GM12878 (cell line): ENCODE results near the gene ETF1. TPM values are rescaled to one million over a fixed set of nuclear protein-coding genes. Genes with fewer than 3 reads are reported as not detected.

ENCODE experiments used
- ATAC-seq: fragments of 200-7000 bp; cut with Tn5 transposase; 3 replicates; pipeline ENCODE4 v1.9.1; 2020; ENCODE audit warnings: mild to moderate bottlenecking, moderate library complexity
- BruUV-seq: library from RNA; stranded (reverse); fragments of 400-500 nt; replicated peaks from 2 replicates; lab custom pipeline; 2021; lab: Mats Ljungman, UMichigan
- CTCF ChIA-PET: fragments of 300-600 bp; sonication (Branson Sonifier 250); formaldehyde crosslinking; extraction: SDS; loops from one replicate; lab custom pipeline; 2021; ENCODE audit warnings: inconsistent platforms; lab: Yijun Ruan, JAX
- POLR2A ChIA-PET: fragments of 350-600 bp; formaldehyde crosslinking; extraction: SDS; loops from one replicate; lab custom pipeline; 2021; ENCODE audit warnings: inconsistent platforms; lab: Charles Lee
- RAD21 ChIA-PET: fragments of 300-600 bp; sonication (Branson Sonifier 250); formaldehyde crosslinking; loops from one replicate; lab custom pipeline; 2023; ENCODE audit warnings: antibody characterized with exemption; ENCODE audit not compliant: unreplicated experiment; lab: Charles Lee
- SMC1A ChIA-PET: fragments of 300-600 bp; sonication (Branson Sonifier 250); formaldehyde crosslinking; loops from one replicate; lab custom pipeline; 2023; ENCODE audit not compliant: unreplicated experiment, uncharacterized antibody; lab: Charles Lee
- DNase-seq: peaks from one replicate; pipeline ENCODE4 v3.0.0-alpha.2; 2011; ENCODE audit warnings: low read depth, low spot score
- FAIRE-seq: peaks from 3 replicates; lab custom pipeline; 2011; peaks lifted over from hg19 to GRCh38; lab: Jason Lieb, UNC
- H2AFZ ChIP-seq: 2 replicates; pipeline ENCODE4 v1.6.0; 2011; ENCODE audit warnings: low read depth, low read length, control low read depth; ENCODE audit not compliant: control insufficient read depth
- H3K27ac ChIP-seq: 2 replicates; pipeline ENCODE4 v1.5.1; 2011; ENCODE audit warnings: control low read depth; ENCODE audit not compliant: control insufficient read depth, insufficient read depth
- H3K27me3 ChIP-seq, 2 experiments: replicated peaks in 1 of 2; 2 replicates each; pipeline versions ENCODE4 v1.6.0 to v1.6.1; 2011; ENCODE audit warnings: low read length in 1 of 2; ENCODE audit not compliant: control insufficient read depth in 2 of 2, insufficient read depth in 2 of 2
- H3K36me3 ChIP-seq, 2 experiments: 2 replicates each; pipeline ENCODE4 v1.5.1; 2011; ENCODE audit warnings: low read length in 1 of 2; ENCODE audit not compliant: control insufficient read depth in 2 of 2, insufficient read depth in 2 of 2
- H3K4me1 ChIP-seq: 2 replicates; pipeline ENCODE4 v1.6.1; 2011; ENCODE audit warnings: mild to moderate bottlenecking, low read length, moderate library complexity, mixed read lengths; ENCODE audit not compliant: control insufficient read depth, insufficient read depth
- H3K4me2 ChIP-seq: 2 replicates; pipeline ENCODE4 v1.6.0; 2011; ENCODE audit warnings: control low read depth; ENCODE audit not compliant: control insufficient read depth, insufficient read depth
- H3K4me3 ChIP-seq: fragments of 200-600 bp; sonication (generic); 2 replicates; pipeline ENCODE4 v1.5.1; 2016
- H3K79me2 ChIP-seq: 2 replicates; pipeline ENCODE4 v1.6.0; 2011; ENCODE audit warnings: low read length; ENCODE audit not compliant: control insufficient read depth, insufficient read depth
- H3K9ac ChIP-seq: 2 replicates; pipeline ENCODE4 v1.8.0; 2011; ENCODE audit warnings: low read length, control low read depth, mixed read lengths; ENCODE audit not compliant: control insufficient read depth, insufficient read depth
- H3K9me3 ChIP-seq: replicated peaks from 3 replicates; pipeline ENCODE4 v1.5.1; 2011; ENCODE audit warnings: mild to moderate bottlenecking, low read length; ENCODE audit not compliant: control insufficient read depth, insufficient read depth
- H4K20me1 ChIP-seq: 2 replicates; pipeline ENCODE4 v1.6.0; 2011; ENCODE audit not compliant: control insufficient read depth, insufficient read depth
- MEF2B ChIP-seq: fragments of 450-650 bp; IDR thresholded peaks from 2 replicates; pipeline ENCODE4 v1.6.1; 2018; ENCODE audit warnings: mild to moderate bottlenecking, moderate library complexity; ENCODE audit not compliant: partially characterized antibody, poor library complexity, severe bottlenecking
- SREBF2 ChIP-seq: IDR thresholded peaks from 2 replicates; pipeline ENCODE4 v1.6.1; 2012; ENCODE audit warnings: mild to moderate bottlenecking, low read length
- WGBS: methylation state at CpG from one replicate; pipeline ENCODE4 v1.1.6; 2016; ENCODE audit warnings: low lambda C conversion rate; ENCODE audit not compliant: insufficient replicate concordance, insufficient coverage; ENCODE audit errors: missing lambda C conversion rate; 5-methylcytosine and 5-hydroxymethylcytosine counted together
- in situ Hi-C: fragments of 300-500 bp; cut with MboI; formaldehyde crosslinking; loops from 9 replicates; pipeline ENCODE4 v1.14.3; 2018; ENCODE audit warnings: mixed read lengths
- intact Hi-C: fragments of 100-400 bp; cut with micrococcal nuclease; formaldehyde crosslinking; loops from one replicate; pipeline ENCODE4 v1.14.2; 2022; ENCODE audit not compliant: unreplicated experiment
- polyA plus RNA-seq, 11 experiments: library from polyadenylated mRNA; depleted of rRNA in 4 of 11; unstranded in 6 of 11; stranded (reverse) in 5 of 11; fragments of >200 nt; fragmentation: Nextera tagmentation in 4 of 11; fragmentation: Illumina TruSeq in 1 of 11; extraction: Ambion mirVana in 4 of 11; extraction: Trizol in 1 of 11; gene quantifications; 1 replicate in 1 of 11; 2 replicates in 10 of 11; pipeline versions ENCODE4 v1.2.1 to v1.2.3, GENCODE V29; 2011 to 2016; ENCODE audit warnings: inconsistent platforms in 2 of 11, missing spikeins in 2 of 11, low read depth in 1 of 11
- total RNA-seq, 4 experiments: library from RNA; depleted of rRNA in 3 of 4; stranded (reverse); fragments of >200 nt in 3 of 4; fragmentation: Illumina TruSeq in 1 of 4; extraction: Trizol in 1 of 4; gene quantifications; 2 replicates each; pipeline versions ENCODE4 v1.2.1 to v1.2.3, GENCODE V29; 2013 to 2021
- TF ChIP-seq, protein P1 (sequence below): fragments of 450-650 bp; formaldehyde crosslinking; IDR thresholded peaks from 2 replicates; pipeline ENCODE4 v1.5.0; 2022; ENCODE audit warnings: mild to moderate bottlenecking, missing genetic modification characterization

The ETF1 gene
- total and polyA plus RNA-seq, 10 of the 15 experiments (the other 5 are each of a cell fraction or from before 2014, with no cell fraction given), result 29.8 to 145 (median 108) TPM

DNA sequence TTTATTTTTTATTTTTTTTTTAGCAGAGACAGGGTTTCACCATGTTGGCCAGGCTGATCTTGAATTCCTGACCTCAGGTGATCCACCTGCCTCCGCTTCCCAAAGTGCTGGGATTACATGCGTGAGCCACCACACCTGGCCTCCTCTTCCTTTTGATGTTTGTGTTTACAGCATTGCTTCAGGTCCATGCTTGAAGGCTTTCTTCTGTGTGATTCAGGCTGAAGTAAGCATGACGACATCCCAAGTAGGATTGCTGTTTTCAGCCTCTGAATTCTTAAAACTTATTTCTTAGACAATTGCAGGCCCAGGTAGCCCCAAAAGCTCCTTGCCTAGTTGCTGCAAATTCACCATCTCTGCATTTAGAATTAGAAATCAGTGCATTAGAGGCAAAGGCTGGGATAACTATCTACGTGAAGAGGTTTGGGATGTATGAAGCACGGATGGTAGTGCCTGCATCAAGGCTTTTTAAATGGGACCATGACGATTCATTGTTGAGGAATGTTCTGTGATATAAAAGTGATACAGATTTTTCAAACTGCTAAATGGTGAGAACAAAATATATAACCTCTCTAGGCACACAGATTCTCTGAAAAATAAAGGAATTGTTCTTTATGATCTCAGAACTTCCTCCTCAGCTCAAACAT lies 3.0 kb upstream of the ETF1 start:
- peaks cover 68% of the 10 kb centered on the region for H3K79me2 ChIP-seq
- no peak overlapping the region for H3K4me3 ChIP-seq
- 99% methylated on average over 6 of the region's 6 CpGs for WGBS
- H3K4me2 ChIP-seq, result peak overlapping the region; percentile 26; the same call in 1 of the 2 replicates
- no peak for ATAC-seq
- ChIA-PET POLR2A (interaction anchor here (0.7 kb wide), 1 partner anchor 20 kb away, joined by 4 read pairs; no protein-coding TSS in a partner anchor), RAD21 (no interaction called here), SMC1A (no interaction called here), CTCF (interaction anchor here (0.6 to 2.3 kb wide), 4 partner anchors 94 to 466 kb away, joined by 3 to 10 read pairs (median 3); no protein-coding TSS in a partner anchor)
- H4K20me1 ChIP-seq, result no peaks in the 10 kb centered on the region
- no peak for DNase-seq
- intact Hi-C loops (no loop called here), in situ Hi-C loops (no loop called here)
- H3K4me1 ChIP-seq, result peaks cover 7% of the 10 kb centered on the region; the same call in 1 of the 2 replicates
- H3K9ac ChIP-seq, result no peak overlapping the region
- H2AFZ ChIP-seq, result no peak overlapping the region
- H3K36me3 ChIP-seq, result no peaks in the 10 kb centered on the region; a peak in 1 of 4 replicates
- TSS peak; percentile 7 for BruUV-seq
- FAIRE-seq, result no peak
- H3K27me3 ChIP-seq, result no peaks in the 10 kb centered on the region
- TF ChIP-seq, protein P1, sequence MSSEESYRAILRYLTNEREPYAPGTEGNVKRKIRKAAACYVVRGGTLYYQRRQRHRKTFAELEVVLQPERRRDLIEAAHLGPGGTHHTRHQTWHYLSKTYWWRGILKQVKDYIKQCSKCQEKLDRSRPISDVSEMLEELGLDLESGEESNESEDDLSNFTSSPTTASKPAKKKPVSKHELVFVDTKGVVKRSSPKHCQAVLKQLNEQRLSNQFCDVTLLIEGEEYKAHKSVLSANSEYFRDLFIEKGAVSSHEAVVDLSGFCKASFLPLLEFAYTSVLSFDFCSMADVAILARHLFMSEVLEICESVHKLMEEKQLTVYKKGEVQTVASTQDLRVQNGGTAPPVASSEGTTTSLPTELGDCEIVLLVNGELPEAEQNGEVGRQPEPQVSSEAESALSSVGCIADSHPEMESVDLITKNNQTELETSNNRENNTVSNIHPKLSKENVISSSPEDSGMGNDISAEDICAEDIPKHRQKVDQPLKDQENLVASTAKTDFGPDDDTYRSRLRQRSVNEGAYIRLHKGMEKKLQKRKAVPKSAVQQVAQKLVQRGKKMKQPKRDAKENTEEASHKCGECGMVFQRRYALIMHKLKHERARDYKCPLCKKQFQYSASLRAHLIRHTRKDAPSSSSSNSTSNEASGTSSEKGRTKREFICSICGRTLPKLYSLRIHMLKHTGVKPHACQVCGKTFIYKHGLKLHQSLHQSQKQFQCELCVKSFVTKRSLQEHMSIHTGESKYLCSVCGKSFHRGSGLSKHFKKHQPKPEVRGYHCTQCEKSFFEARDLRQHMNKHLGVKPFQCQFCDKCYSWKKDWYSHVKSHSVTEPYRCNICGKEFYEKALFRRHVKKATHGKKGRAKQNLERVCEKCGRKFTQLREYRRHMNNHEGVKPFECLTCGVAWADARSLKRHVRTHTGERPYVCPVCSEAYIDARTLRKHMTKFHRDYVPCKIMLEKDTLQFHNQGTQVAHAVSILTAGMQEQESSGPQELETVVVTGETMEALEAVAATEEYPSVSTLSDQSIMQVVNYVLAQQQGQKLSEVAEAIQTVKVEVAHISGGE (CRISPR knock-in tag), result no peak
- TF ChIP-seq SREBF2 (no peak), MEF2B (no peak)
- H3K27ac ChIP-seq, result no peak overlapping the region
- H3K9me3 ChIP-seq, result no peaks in the 10 kb centered on the region
